GM12891 (cell line): ENCODE measurements around the gene MAD1L1.

Experiments used
- POLR2A ChIP-seq: IDR thresholded peaks from 2 replicates; pipeline ENCODE4 v1.6.1; 2011; ENCODE audit warnings: low read depth, low read length, control low read depth
- POLR2AphosphoS5 ChIP-seq: IDR thresholded peaks from 2 replicates; pipeline ENCODE4 v1.6.1; 2011; ENCODE audit warnings: low read depth, low read length, control low read depth

GRCh38 chr7:2141021-2141410 lies 91.7 kb downstream of the MAD1L1 start:
- TF ChIP-seq POLR2A: no peak
- TF ChIP-seq POLR2AphosphoS5: no peak
